HL-60/S4 treated with retinoic acid at 250 ng/mL for 4 days and 3 days (cell line): ENCODE data around the gene TAP2.

ENCODE experiments used
- in situ Hi-C: fragments of 300-500 bp; cut with MboI; formaldehyde crosslinking; loops from 2 replicates; pipeline ENCODE4 v1.7.0; 2022; ENCODE audit warnings: low sequenced_read_pairs

Gene TAP2

GRCh38 chr6:32796848-32797776 lies 41.4 kb downstream of the TAP2 start:
- in situ Hi-C loops: loop anchor here (10.0 kb wide), 1 partner anchor 372 kb away; no protein-coding TSS in a partner anchor

DNA sequence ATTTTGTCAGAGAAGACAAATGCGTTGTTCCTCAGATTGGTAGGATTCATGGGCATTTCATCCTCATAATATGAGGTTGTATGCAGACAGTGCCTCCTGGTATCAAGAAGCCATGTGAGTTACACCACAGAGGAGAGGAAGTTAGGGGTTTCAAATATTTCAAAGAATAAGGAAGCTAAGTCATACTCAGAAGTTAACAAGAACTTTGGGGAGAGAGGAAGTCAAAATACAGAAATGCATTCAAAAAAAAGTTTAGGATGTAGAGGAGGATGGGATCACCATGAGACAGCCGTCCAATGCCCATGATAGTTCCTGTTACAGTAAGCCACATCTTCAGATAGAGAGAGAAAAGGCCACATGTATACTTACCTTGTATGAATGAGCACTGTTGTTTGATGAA lies 44.0 kb downstream of the TAP2 start:
- in situ Hi-C loops: loop anchor here (10.0 kb wide), 1 partner anchor 370 kb away; no protein-coding TSS in a partner anchor

GRCh38 chr6:32792901-32793435 lies 45.6 kb downstream of the TAP2 start:
- in situ Hi-C loops: loop anchor here (10.0 kb wide), 1 partner anchor 368 kb away; no protein-coding TSS in a partner anchor

- in situ Hi-C loops: loop anchor here (10.0 kb wide), 1 partner anchor 366 kb away; no protein-coding TSS in a partner anchor
These were observed 48.2 kb downstream of the TAP2 start for GRCh38 chr6:32790306-32790705.
